SK-N-SH (cell line): ENCODE results near the gene DTNBP1.
A peak's percentile ranks its signal among the peaks of the same experiment; 100 is the strongest.

Experiments used
- CHD2 ChIP-seq: fragments of 150-350 bp; IDR thresholded peaks from 2 replicates; pipeline ENCODE4 v1.6.1; 2018; ENCODE audit warnings: low read length; ENCODE audit not compliant: partially characterized antibody
- CTCF ChIP-seq: fragments of 200-600 bp; sonication (generic); IDR thresholded peaks from 2 replicates; pipeline ENCODE4 v1.6.1; 2017; ENCODE audit warnings: antibody characterized with exemption, mild to moderate bottlenecking, moderate library complexity
- EP300 ChIP-seq, 2 experiments: IDR thresholded peaks; 2 replicates each; pipeline versions ENCODE4 v1.4.0 to v1.6.1; 2012; ENCODE audit warnings: borderline replicate concordance in 1 of 2, low read depth in 1 of 2, low read length in 1 of 2
- MAX ChIP-seq: IDR thresholded peaks from 2 replicates; pipeline ENCODE4 v1.4.0; 2012; ENCODE audit warnings: low read depth
- NFIC ChIP-seq: IDR thresholded peaks from 2 replicates; pipeline ENCODE4 v1.4.0; 2012; ENCODE audit warnings: borderline replicate concordance
- NRF1 ChIP-seq: IDR thresholded peaks from 2 replicates; pipeline ENCODE4 v1.6.1; 2012; ENCODE audit warnings: low read depth, mild to moderate bottlenecking, low read length
- SMC3 ChIP-seq: IDR thresholded peaks from 2 replicates; pipeline ENCODE4 v1.6.1; 2012; ENCODE audit warnings: low read depth, low read length, improper control_type of control experiment
- USF2 ChIP-seq: fragments of 150-350 bp; IDR thresholded peaks from 2 replicates; pipeline ENCODE4 v1.6.1; 2017; ENCODE audit warnings: antibody characterized with exemption, low read length, low read depth, borderline replicate concordance
- YY1 ChIP-seq: IDR thresholded peaks from 2 replicates; pipeline ENCODE4 v1.4.0; 2012; ENCODE audit warnings: low read depth, mild to moderate bottlenecking

GRCh38 chr6:15663130-15663871 is 473 bp upstream of the DTNBP1 start:
- TF ChIP-seq CTCF (no peak), YY1 (no peak), USF2 (no peak), NFIC (no peak), SMC3 (no peak), EP300 (IDR thresholded peaks at IDR 0.05; ENCODE audit: borderline replicate concordance in 1 of 2, low read depth in 1 of 2, low read length in 1 of 2) (no peak), MAX (peak; percentile 71; the same call in 1 of the 2 replicates), NRF1 (no peak), CHD2 (no peak)
